ENCODE measurements around the gene GOPC. TPM values are rescaled to one million over a fixed set of nuclear protein-coding genes. Genes with fewer than 3 reads are reported as not detected.

Gene GOPC
- total and polyA plus RNA-seq, 2 of the 13 experiments (the other 11 are each of a cell fraction or from before 2014, with no cell fraction given), result 20.9 to 41.5 TPM

- no peak overlapping the region for H3K4me3 ChIP-seq (replicated peaks in 1 of 3; ENCODE audit: insufficient read depth in 1 of 3, low read depth in 2 of 3, low read length in 3 of 3)
- H2AFZ ChIP-seq (ENCODE audit: low read length), result no peak overlapping the region
- H3K9me3 ChIP-seq (ENCODE audit: low read length), result no peaks in the 10 kb centered on the region
- H3K4me2 ChIP-seq (ENCODE audit: low read depth, low read length), result no peak overlapping the region
- H3K9ac ChIP-seq (ENCODE audit: insufficient read depth, low read depth, low read length), result no peak overlapping the region
- FAIRE-seq, result no peak
- H3K36me3 ChIP-seq (replicated peaks in 1 of 2; ENCODE audit: control insufficient read depth in 1 of 2, insufficient read depth in 2 of 2, low read length in 2 of 2), result peaks cover 7 to 10% of the 10 kb centered on the region in 2 experiments; a peak in 4 of 5 replicates
- no peaks in the 10 kb centered on the region for H4K20me1 ChIP-seq (ENCODE audit: insufficient read depth, low read length)
- H3K27me3 ChIP-seq (ENCODE audit: control insufficient read depth in 1 of 2, insufficient read depth in 2 of 2, low read length in 2 of 2), result no peaks in the 10 kb centered on the region
- POLR2A ChIA-PET, result no interaction called here
- DNase-seq (ENCODE audit: low spot score), result no peak
- 64% methylated on average over 2 of the region's 2 CpGs for whole genome bisulfite sequencing (ENCODE audit: low lambda C conversion rate)
- BruUV-seq (replicated peaks), result no TSS peak
- no peak for ATAC-seq
- in situ Hi-C loops (cut with HindIII; ENCODE audit: extremely low pct_ligation_motif_present, low pct_unique_long_range_greater_than_20kb) (no loop called here), intact Hi-C loops (cut with micrococcal nuclease; ENCODE audit: unreplicated experiment) (no loop called here)
- no peaks in the 10 kb centered on the region for H3K79me2 ChIP-seq (ENCODE audit: insufficient read depth, low read length)
- CTCF ChIA-PET (ENCODE audit: low intra/inter-chr PET ratio, low total read pairs), result interaction anchor here (1.1 kb wide), 1 partner anchor 63 kb away, joined by 3 read pairs; no protein-coding TSS in a partner anchor
- no peak overlapping the region for H3K27ac ChIP-seq (ENCODE audit: extremely low read length, insufficient read depth, low read length)
- peaks cover 74% of the 10 kb centered on the region for H3K4me1 ChIP-seq (ENCODE audit: insufficient read depth, low read length)
- TF ChIP-seq TBL1XR1 (IDR thresholded peaks at IDR 0.05; ENCODE audit: borderline replicate concordance, low read length, partially characterized antibody), result no peak
- TF ChIP-seq ARID2 (CRISPR knock-in tag; IDR thresholded peaks at IDR 0.05; ENCODE audit: borderline replicate concordance), result peak; percentile 56; the same call in 1 of the 2 replicates
Measured at GRCh38 chr6:117512987-117513573, 89.2 kb downstream of the GOPC start.

GRCh38 chr6:117512056-117512828 lies 90.1 kb downstream of the GOPC start:
- CTCF ChIA-PET (ENCODE audit: low intra/inter-chr PET ratio, low total read pairs), result interaction anchor here (1.1 kb wide), 1 partner anchor 62 kb away, joined by 3 read pairs; no protein-coding TSS in a partner anchor
- no peak for FAIRE-seq
- TF ChIP-seq PITX1 (CRISPR knock-in tag; IDR thresholded peaks at IDR 0.05) (no peak), GMEB1 (CRISPR knock-in tag; IDR thresholded peaks at IDR 0.05; ENCODE audit: borderline replicate concordance) (no peak), SIN3B (IDR thresholded peaks at IDR 0.05; ENCODE audit: low read length) (no peak), ZC3H13 (CRISPR knock-in tag; IDR thresholded peaks at IDR 0.05) (no peak), TFDP2 (CRISPR knock-in tag; IDR thresholded peaks at IDR 0.05) (no peak), ZUFSP (CRISPR knock-in tag; IDR thresholded peaks at IDR 0.05; ENCODE audit: borderline replicate concordance) (no peak), RXRB (CRISPR knock-in tag; IDR thresholded peaks at IDR 0.05; ENCODE audit: borderline replicate concordance) (no peak), ZNF224 (CRISPR knock-in tag; IDR thresholded peaks at IDR 0.05) (no peak), XRCC5 (optimal IDR thresholded peaks at IDR 0.05; ENCODE audit: low read length) (no peak), ASH2L (IDR thresholded peaks at IDR 0.05; ENCODE audit: insufficient read length, low read depth, low read length) (no peak)

More at GRCh38 chr6:117512056-117512828, 90.1 kb downstream of the GOPC start:
- Histone ChIP-seq H3K4me3 (replicated peaks in 1 of 3; ENCODE audit: insufficient read depth in 1 of 3, low read depth in 2 of 3, low read length in 3 of 3) (no peak overlapping the region), H2AFZ (ENCODE audit: low read length) (no peak overlapping the region), H3K4me1 (ENCODE audit: insufficient read depth, low read length) (peaks cover 74% of the 10 kb centered on the region), H3K36me3 (replicated peaks in 1 of 2; ENCODE audit: control insufficient read depth in 1 of 2, insufficient read depth in 2 of 2, low read length in 2 of 2) (peaks cover 6 to 10% of the 10 kb centered on the region in 2 experiments; a peak in 4 of 5 replicates), H3K27ac (ENCODE audit: extremely low read length, insufficient read depth, low read length) (no peak overlapping the region), H4K20me1 (ENCODE audit: insufficient read depth, low read length) (no peaks in the 10 kb centered on the region), H3K9ac (ENCODE audit: insufficient read depth, low read depth, low read length) (no peak overlapping the region), H3K4me2 (ENCODE audit: low read depth, low read length) (no peak overlapping the region), H3K79me2 (ENCODE audit: insufficient read depth, low read length) (no peaks in the 10 kb centered on the region), H3K27me3 (ENCODE audit: control insufficient read depth in 1 of 2, insufficient read depth in 2 of 2, low read length in 2 of 2) (no peaks in the 10 kb centered on the region), H3K9me3 (ENCODE audit: low read length) (no peaks in the 10 kb centered on the region)
- ATAC-seq (no peak), DNase-seq (ENCODE audit: low spot score) (no peak)
- in situ Hi-C loops (cut with HindIII; ENCODE audit: extremely low pct_ligation_motif_present, low pct_unique_long_range_greater_than_20kb), result no loop called here
- over 99% methylated on average over 7 of the region's 7 CpGs for WGBS (ENCODE audit: low lambda C conversion rate)
- no TSS peak for BruUV-seq (replicated peaks)
- POLR2A ChIA-PET, result no interaction called here
- intact Hi-C loops (cut with micrococcal nuclease; ENCODE audit: unreplicated experiment), result no loop called here
